GM19467 (cell line): Measurements from ENCODE around the gene ZNF335.
"Not testable (repeated sequence)": the region's sequence is repeated elsewhere in the genome, so short reads cannot be mapped to it uniquely, and the experiment has no call there.

Source experiments
- ATAC-seq: cut with Tn5 transposase; IDR thresholded peaks from one replicate; pipeline ENCODE4 v1.9.1; 2021; ENCODE audit warnings: mild to moderate bottlenecking, moderate library complexity; ENCODE audit not compliant: unreplicated experiment

Gene ZNF335

GRCh38 chr20:46001498-46001897 lies 29.5 kb upstream of the ZNF335 start:
- no peak for ATAC-seq

DNA sequence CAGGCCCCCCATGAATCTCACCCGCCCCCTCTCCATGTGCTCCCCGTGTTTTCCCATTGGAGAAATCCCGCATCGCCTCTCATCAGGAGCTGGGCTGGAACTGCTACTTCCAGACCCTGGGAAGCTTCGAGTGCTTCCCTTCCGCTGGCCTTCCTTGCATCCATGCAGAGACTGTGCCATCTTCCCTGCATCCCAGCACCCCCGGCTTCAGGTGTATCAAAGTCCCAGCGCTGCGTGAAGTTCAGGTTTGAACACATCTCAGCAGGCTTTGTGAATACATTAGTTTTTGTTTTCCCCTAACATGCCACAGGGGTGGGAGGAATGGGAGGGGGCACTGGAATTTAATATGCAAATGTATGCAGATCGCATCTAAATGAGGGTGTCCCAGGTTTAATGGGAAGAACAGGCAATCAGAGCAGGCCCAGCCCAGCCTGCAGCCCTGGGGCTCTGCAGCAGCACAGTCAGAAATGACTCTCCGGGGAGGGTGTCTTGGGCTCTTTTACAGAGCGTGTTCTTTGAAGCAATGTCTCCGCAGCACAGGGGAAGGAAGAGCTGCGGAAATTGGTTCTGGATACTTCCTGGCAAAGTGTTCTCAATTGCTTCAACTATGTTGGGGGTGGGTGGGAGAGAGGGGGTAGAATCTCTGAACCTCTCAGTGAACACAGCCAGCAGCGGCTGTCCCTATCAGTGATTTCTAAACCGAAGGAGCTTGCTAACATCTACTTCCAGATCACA lies 28.4 kb upstream of the ZNF335 start:
- ATAC-seq, result no peak

DNA sequence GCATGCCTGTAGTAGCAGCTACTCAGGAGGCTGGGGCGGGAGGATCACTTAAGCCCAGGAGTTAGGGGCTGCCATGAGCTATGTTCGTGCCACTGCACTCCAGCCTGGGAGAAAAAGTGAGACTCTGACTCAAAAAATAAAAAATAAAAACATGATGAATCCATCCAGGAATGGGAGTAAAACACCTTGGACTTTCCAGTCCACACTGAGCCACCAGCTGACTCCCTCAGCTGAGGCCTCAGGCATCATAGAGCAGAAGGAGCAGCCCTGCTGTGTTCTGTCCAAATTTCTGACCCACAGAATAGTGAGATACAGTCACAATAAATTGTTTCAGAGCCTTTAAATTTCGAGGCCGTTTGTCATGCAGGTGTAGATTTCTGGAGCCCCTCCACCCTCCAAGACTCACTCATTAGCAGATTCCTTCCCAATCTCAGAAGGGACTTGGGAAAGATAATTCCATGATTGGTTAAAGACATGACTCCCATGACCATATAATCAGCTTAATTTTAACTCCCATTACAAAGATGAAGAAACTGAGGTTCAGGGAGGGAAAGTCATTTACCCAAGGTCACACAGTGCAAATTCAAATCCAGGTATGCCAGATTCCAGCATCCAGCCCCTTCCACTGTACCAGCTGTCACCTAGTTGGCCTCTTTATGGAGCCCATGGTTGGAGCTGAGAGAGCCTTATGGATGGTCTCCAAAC lies 27.7 kb upstream of the ZNF335 start:
- no peak for ATAC-seq

- ATAC-seq, result no peak
These were observed 26.8 kb upstream of the ZNF335 start for GRCh38 chr20:45998761-45999160.

DNA sequence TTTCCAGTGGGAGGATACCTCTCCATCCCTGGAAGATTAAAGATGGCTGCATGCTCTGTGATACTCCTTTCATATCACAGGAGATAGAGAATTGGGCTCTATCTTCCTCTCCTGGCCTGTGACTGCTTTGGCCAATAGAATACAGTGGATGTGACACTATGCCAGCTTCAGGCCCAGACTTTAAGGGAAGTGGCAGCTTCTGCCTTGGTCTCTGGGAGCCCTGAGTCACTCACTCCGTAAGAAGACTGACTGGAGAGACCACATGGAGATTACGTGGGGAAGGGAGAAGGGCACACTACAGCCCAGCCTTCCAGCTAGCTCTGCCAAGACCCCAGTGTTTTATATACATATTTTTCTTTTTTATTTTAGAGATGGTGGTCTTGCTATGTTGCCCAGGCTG lies 26.3 kb upstream of the ZNF335 start:
- ATAC-seq, result no peak

DNA sequence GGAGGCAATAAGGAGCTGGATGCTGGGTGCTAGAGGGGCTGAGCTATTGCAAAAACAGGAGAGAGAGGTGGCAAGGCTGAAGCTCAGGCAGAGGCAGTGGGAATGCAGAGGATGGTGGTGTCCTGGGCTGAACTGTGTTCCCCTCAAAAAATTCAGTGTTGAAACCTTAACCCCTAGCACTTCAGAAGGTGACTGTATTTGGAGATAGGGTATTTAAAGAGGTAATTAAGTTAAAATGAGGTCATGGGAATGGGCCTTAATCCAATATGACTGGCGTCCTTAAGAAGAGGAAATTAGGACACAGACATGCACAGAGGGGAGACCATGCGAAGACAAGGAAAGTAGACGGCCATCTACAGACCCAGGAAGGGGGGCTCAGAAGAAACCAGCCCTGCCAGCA lies 25.2 kb upstream of the ZNF335 start:
- no peak for ATAC-seq

GRCh38 chr20:45995495-45996097 lies 23.6 kb upstream of the ZNF335 start:
- not testable (repeated sequence) for ATAC-seq

DNA sequence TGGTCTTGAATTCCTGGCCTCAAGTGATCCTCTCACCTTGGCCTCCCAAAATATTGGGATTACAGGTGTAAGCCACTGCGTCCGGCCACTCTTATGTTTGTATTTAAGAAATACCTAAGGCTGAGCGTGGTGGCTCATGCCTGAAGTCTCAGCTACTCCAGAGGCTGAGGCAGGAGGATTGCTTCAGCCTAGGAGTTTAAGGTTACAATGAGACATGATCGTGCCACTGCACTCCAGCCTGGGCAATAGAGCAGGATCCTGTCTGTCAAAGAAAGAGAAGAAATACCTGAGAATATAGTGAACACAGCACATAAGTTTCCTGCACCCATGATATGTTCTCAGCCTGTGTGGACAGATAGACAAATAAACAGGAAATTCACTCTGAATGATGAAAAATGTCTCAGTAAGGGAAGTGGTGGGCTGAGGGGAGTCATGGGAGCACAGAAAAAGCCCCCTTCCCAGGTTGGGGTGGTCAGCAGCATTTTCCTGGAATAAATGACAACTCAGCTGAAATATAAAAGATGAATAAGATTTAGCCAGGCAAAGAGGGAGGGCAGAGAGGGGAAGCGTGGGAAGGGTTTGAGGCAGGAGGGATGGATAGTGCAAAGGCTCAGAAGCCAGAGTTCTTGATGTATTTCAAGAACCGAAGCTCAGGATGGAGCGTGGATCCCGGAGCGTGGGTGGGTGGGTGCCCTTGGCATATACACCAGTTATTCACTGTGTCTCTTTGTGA lies 22.9 kb upstream of the ZNF335 start:
- ATAC-seq, result no peak

- ATAC-seq, result no peak
These were observed 21.4 kb upstream of the ZNF335 start for GRCh38 chr20:45993197-45993951.

GRCh38 chr20:45991616-45992015 lies 19.6 kb upstream of the ZNF335 start:
- no peak for ATAC-seq

DNA sequence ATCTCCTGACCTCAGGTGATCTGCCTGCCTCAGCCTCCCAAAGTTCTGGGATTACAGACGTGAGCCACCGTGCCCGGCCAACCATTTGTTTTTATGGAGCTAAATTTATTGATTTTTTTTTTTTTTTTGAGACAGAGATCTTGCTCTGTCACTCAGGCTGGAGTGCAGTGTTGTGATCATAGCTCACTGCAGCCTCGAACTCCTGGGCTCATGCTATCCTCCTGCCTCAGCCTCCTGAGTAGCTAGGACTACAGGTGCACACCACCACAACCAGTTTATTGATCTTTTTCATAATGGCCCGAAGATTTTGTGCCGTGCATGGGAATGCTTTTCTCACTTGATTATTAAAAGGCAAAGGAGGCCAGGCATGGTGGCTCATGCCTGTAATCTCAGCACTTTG lies 16.8 kb upstream of the ZNF335 start:
- not testable (repeated sequence) for ATAC-seq

- ATAC-seq, result no peak
These were observed 15.2 kb upstream of the ZNF335 start for GRCh38 chr20:45987108-45987780.

DNA sequence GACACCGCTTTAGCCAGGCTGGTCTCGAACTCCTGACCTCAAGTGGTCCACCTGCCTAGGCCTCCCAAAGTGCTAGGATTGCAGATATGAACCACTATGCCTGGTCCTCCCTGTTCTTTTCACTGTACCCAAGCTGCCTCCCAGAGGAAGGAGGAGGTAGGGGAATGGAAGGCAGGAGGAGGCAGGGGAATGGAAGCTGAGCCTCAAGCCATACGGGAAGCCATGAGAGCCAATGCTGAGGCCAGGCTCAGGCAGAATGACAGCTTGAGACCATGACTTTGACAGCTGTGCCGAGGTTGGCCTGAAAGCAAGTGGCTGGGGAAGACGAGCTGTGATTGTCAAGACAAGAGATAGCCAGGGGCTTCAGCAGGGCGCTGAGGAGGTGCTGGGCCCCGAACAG lies 13.6 kb upstream of the ZNF335 start:
- ATAC-seq, result no peak

DNA sequence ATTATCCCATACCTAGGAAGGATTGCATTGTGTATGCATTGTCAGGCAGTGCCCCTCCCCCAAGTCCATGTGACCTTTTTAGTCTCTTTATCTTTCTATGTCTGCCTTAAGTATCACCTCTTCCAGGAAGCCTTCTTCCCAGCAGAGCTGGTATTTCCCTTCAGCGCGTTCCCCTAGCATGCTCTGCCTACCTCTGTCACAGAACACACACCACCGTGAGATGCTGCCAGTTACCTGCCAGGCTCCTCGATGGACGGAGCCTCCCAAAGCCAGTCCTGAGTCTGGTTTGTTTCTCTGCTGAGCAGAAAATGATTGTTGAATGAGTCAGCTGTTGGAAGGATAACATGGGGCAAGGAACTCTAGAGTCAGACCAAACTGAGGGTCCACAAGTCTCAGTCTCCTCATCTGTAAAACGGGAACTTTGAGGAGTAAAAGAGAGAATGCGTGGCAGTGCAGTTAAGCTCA lies 11.3 kb upstream of the ZNF335 start:
- ATAC-seq, result no peak

- no peak for ATAC-seq
These were observed 9.3 kb upstream of the ZNF335 start for GRCh38 chr20:45981261-45981660.

GRCh38 chr20:45976086-45976485 lies 4.1 kb upstream of the ZNF335 start:
- ATAC-seq, result no peak

GRCh38 chr20:45975686-45976085 lies 3.7 kb upstream of the ZNF335 start:
- no peak for ATAC-seq

DNA sequence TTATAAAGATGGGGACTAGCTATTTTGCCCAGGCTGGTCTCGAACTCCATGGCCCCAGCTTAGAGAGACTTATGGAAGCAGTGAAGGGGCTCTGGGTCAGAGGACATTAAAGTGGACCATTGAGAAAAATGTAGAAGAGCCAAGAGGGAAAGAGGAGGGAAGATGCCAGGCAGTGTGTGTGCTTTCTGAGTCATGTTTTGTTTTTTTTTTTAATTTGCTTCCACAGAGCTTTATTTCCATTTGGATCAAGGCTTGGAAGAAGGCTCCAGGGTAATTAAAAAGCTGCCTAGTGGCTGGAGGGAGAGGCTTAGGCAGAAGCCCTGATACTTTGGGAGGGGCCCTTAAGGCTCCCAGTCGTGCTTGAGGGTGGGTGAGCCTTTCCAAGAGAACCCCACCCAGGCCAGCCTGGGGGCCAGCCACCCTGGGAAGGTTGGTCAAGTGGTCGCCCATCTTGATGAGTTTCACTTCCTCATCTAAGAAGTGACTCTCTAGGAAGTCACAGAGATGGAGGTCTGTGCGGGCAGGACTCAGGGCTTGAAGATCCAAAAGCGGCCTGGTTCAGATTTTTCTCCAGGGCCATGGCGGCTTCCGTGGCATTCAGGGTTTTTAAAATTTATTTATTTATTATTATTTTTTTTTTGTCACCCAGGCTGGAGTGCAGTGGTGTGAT lies 3.0 kb upstream of the ZNF335 start:
- ATAC-seq, result no peak

DNA sequence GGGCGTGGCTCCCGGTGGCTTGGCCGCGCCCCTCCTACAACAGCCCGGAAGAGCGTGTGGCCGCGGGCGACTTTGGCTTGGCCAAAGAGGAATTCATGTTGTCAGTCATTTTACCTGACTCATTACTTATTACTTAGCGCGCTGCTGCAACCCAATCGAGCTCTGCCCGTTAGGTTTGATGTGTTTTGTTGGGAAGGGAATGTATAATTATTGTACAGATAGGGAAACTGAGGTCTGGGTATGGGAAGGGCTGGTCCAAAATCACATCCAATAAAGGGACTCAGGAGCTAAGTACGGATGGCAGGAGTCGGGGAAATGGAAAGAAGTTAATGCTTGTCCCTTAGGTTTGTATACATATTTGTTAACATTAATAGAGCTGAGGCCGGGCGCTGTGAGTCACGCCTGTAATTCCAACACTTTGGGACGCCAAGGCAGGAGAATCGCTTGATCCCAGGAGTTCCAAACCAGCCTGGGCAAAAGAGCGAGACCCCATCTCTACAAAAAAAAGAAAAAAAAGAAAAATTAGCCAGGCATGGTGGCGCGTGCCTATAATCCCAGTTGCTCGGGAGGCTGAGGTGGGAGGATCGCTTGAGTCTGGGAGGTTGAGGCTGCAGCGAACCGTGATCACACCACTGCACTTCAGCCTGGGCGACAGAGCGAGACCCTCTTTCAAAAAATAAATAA lies 639 bp upstream of the ZNF335 start:
- ATAC-seq, result no peak
